Ovary (tissue), 3 donors: ENCODE data around the gene ADGRG1.

Experiments
- EP300 ChIP-seq: sonication (generic); formaldehyde crosslinking; IDR thresholded peaks from one replicate; pipeline ENCODE4 v1.6.1; 2017; ENCODE audit warnings: antibody characterized with exemption
- POLR2A ChIP-seq: fragments of 450-650 bp; IDR thresholded peaks from one replicate; pipeline ENCODE4 v1.6.1; 2017; ENCODE audit warnings: antibody characterized with exemption, mild to moderate bottlenecking, moderate library complexity
- TF ChIP-seq, protein P1 (sequence below), 3 donors: fragments of 450-650 bp in 2 of 3; fragments of 200-600 bp in 1 of 3; IDR thresholded peaks; one replicate each; pipeline versions ENCODE4 v1.5.1 to v1.8.0; 2016 to 2022; ENCODE audit warnings: antibody characterized with exemption in 3 of 3, mild to moderate bottlenecking in 1 of 3
- donor health status: DM: no; HTN: no; CAD: no.

DNA sequence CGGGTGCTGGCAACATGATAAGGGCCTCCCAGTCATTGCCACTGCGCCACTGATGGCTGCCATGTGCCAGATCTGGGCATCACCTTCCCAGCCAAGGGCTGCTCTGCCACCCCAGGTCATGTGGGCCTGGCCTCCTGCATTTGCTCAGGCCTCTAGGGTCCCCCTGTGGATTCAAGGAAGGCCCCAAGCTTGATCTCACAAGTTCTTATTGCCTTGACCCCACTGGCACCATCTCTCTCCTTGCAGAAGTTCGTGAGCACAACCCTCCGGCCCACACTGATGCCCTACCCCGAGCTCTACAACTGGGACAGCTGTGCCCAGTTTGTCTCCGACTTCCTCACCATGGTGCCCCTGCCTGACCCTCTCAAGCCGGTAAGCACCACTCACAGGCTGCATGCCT, 71.5 kb downstream of the ADGRG1 start:
- TF ChIP-seq, protein P1, sequence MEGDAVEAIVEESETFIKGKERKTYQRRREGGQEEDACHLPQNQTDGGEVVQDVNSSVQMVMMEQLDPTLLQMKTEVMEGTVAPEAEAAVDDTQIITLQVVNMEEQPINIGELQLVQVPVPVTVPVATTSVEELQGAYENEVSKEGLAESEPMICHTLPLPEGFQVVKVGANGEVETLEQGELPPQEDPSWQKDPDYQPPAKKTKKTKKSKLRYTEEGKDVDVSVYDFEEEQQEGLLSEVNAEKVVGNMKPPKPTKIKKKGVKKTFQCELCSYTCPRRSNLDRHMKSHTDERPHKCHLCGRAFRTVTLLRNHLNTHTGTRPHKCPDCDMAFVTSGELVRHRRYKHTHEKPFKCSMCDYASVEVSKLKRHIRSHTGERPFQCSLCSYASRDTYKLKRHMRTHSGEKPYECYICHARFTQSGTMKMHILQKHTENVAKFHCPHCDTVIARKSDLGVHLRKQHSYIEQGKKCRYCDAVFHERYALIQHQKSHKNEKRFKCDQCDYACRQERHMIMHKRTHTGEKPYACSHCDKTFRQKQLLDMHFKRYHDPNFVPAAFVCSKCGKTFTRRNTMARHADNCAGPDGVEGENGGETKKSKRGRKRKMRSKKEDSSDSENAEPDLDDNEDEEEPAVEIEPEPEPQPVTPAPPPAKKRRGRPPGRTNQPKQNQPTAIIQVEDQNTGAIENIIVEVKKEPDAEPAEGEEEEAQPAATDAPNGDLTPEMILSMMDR (IDR thresholded peaks at IDR 0.05), result no peak
- TF ChIP-seq EP300 (no peak), POLR2A (no peak)
